GM19239 (cell line): ENCODE data around the gene GTPBP3.

Experiments used
- DNase-seq: peaks from one replicate; pipeline ENCODE4 v3.0.0; 2011; ENCODE audit warnings: low spot score; ENCODE audit not compliant: insufficient read length
- FAIRE-seq: peaks from 2 replicates; lab custom pipeline; 2011; peaks lifted over from hg19 to GRCh38; lab: Jason Lieb, UNC

The GTPBP3 gene

GRCh38 chr19:17327068-17327653, 10.2 kb upstream of the GTPBP3 start:
- DNase-seq (no peak), FAIRE-seq (no peak)

- FAIRE-seq: peak; percentile 44
- peak; percentile 85 for DNase-seq
These were observed 9.5 kb upstream of the GTPBP3 start for GRCh38 chr19:17327654-17328516.

GRCh38 chr19:17328517-17329365, 8.6 kb upstream of the GTPBP3 start:
- FAIRE-seq (no peak), DNase-seq (peak; percentile 42)

GRCh38 chr19:17329366-17330261, 7.7 kb upstream of the GTPBP3 start:
- DNase-seq (no peak), FAIRE-seq (no peak)

- FAIRE-seq: no peak
- DNase-seq: no peak
These were observed 6.9 kb upstream of the GTPBP3 start for GRCh38 chr19:17330262-17331044.

GRCh38 chr19:17331045-17331558, 6.3 kb upstream of the GTPBP3 start:
- no peak for DNase-seq
- no peak for FAIRE-seq

- DNase-seq (no peak), FAIRE-seq (no peak)
These were observed 5.0 kb upstream of the GTPBP3 start for GRCh38 chr19:17332360-17332676.

- DNase-seq (no peak), FAIRE-seq (no peak)
These were observed 4.4 kb upstream of the GTPBP3 start for GRCh38 chr19:17332677-17333581.

- peak; percentile 77 for DNase-seq
- peak; percentile 39 for FAIRE-seq
These were observed 3.5 kb upstream of the GTPBP3 start for GRCh38 chr19:17333611-17334413.

- FAIRE-seq (peak; percentile 96), DNase-seq (peak; percentile 92)
These were observed 2.6 kb upstream of the GTPBP3 start, which contains the start of gene ANO8 for GRCh38 chr19:17334414-17335409. Gene ANO8, minus strand, starts transcription at chr19:17334855. Its CDS starts 185 bp downstream, at chr19:17334670.

- FAIRE-seq (no peak), DNase-seq (no peak)
These were observed 1.8 kb upstream of the GTPBP3 start for GRCh38 chr19:17335575-17335974.

GRCh38 chr19:17337675-17338432, 501 bp downstream of the GTPBP3 start:
- no peak for DNase-seq
- FAIRE-seq: peak; percentile 35

- FAIRE-seq (no peak), DNase-seq (no peak)
These were observed 1.2 kb downstream of the GTPBP3 start for GRCh38 chr19:17338433-17339078.

- FAIRE-seq (no peak), DNase-seq (no peak)
These were observed 1.9 kb downstream of the GTPBP3 start for GRCh38 chr19:17339088-17339741.
